GM12878 (cell line): ENCODE data around the gene CHIC2. TPM values are rescaled to one million over a fixed set of nuclear protein-coding genes. Genes with fewer than 3 reads are reported as not detected.

Experiments
- ATAC-seq: fragments of 200-7000 bp; cut with Tn5 transposase; 3 replicates; pipeline ENCODE4 v1.9.1; 2020; ENCODE audit warnings: mild to moderate bottlenecking, moderate library complexity
- BruUV-seq: library from RNA; stranded (reverse); fragments of 400-500 nt; replicated peaks from 2 replicates; lab custom pipeline; 2021; lab: Mats Ljungman, UMichigan
- CTCF ChIA-PET: fragments of 300-600 bp; sonication (Branson Sonifier 250); formaldehyde crosslinking; extraction: SDS; loops from one replicate; lab custom pipeline; 2021; ENCODE audit warnings: inconsistent platforms; lab: Yijun Ruan, JAX
- POLR2A ChIA-PET: fragments of 350-600 bp; formaldehyde crosslinking; extraction: SDS; loops from one replicate; lab custom pipeline; 2021; ENCODE audit warnings: inconsistent platforms; lab: Charles Lee
- RAD21 ChIA-PET: fragments of 300-600 bp; sonication (Branson Sonifier 250); formaldehyde crosslinking; loops from one replicate; lab custom pipeline; 2023; ENCODE audit warnings: antibody characterized with exemption; ENCODE audit not compliant: unreplicated experiment; lab: Charles Lee
- SMC1A ChIA-PET: fragments of 300-600 bp; sonication (Branson Sonifier 250); formaldehyde crosslinking; loops from one replicate; lab custom pipeline; 2023; ENCODE audit not compliant: unreplicated experiment, uncharacterized antibody; lab: Charles Lee
- DNase-seq: peaks from one replicate; pipeline ENCODE4 v3.0.0-alpha.2; 2011; ENCODE audit warnings: low read depth, low spot score
- FAIRE-seq: peaks from 3 replicates; lab custom pipeline; 2011; peaks lifted over from hg19 to GRCh38; lab: Jason Lieb, UNC
- H2AFZ ChIP-seq: 2 replicates; pipeline ENCODE4 v1.6.0; 2011; ENCODE audit warnings: low read depth, low read length, control low read depth; ENCODE audit not compliant: control insufficient read depth
- H3K27ac ChIP-seq: 2 replicates; pipeline ENCODE4 v1.5.1; 2011; ENCODE audit warnings: control low read depth; ENCODE audit not compliant: control insufficient read depth, insufficient read depth
- H3K27me3 ChIP-seq, 2 experiments: replicated peaks in 1 of 2; 2 replicates each; pipeline versions ENCODE4 v1.6.0 to v1.6.1; 2011; ENCODE audit warnings: low read length in 1 of 2; ENCODE audit not compliant: control insufficient read depth in 2 of 2, insufficient read depth in 2 of 2
- H3K36me3 ChIP-seq, 2 experiments: 2 replicates each; pipeline ENCODE4 v1.5.1; 2011; ENCODE audit warnings: low read length in 1 of 2; ENCODE audit not compliant: control insufficient read depth in 2 of 2, insufficient read depth in 2 of 2
- H3K4me1 ChIP-seq: 2 replicates; pipeline ENCODE4 v1.6.1; 2011; ENCODE audit warnings: mild to moderate bottlenecking, low read length, moderate library complexity, mixed read lengths; ENCODE audit not compliant: control insufficient read depth, insufficient read depth
- H3K4me2 ChIP-seq: 2 replicates; pipeline ENCODE4 v1.6.0; 2011; ENCODE audit warnings: control low read depth; ENCODE audit not compliant: control insufficient read depth, insufficient read depth
- H3K4me3 ChIP-seq: fragments of 200-600 bp; sonication (generic); 2 replicates; pipeline ENCODE4 v1.5.1; 2016
- H3K79me2 ChIP-seq: 2 replicates; pipeline ENCODE4 v1.6.0; 2011; ENCODE audit warnings: low read length; ENCODE audit not compliant: control insufficient read depth, insufficient read depth
- H3K9ac ChIP-seq: 2 replicates; pipeline ENCODE4 v1.8.0; 2011; ENCODE audit warnings: low read length, control low read depth, mixed read lengths; ENCODE audit not compliant: control insufficient read depth, insufficient read depth
- H3K9me3 ChIP-seq: replicated peaks from 3 replicates; pipeline ENCODE4 v1.5.1; 2011; ENCODE audit warnings: mild to moderate bottlenecking, low read length; ENCODE audit not compliant: control insufficient read depth, insufficient read depth
- H4K20me1 ChIP-seq: 2 replicates; pipeline ENCODE4 v1.6.0; 2011; ENCODE audit not compliant: control insufficient read depth, insufficient read depth
- ATF7 ChIP-seq: fragments of 450-650 bp; IDR thresholded peaks from 2 replicates; pipeline ENCODE4 v1.6.1; 2016; ENCODE audit warnings: low read depth, mild to moderate bottlenecking
- BHLHE40 ChIP-seq, 2 experiments: fragments of 450-650 bp in 1 of 2; IDR thresholded peaks; 2 replicates each; pipeline ENCODE4 v1.6.1; 2011 to 2017; ENCODE audit warnings: low read depth in 2 of 2, borderline replicate concordance in 1 of 2, improper control_type of control experiment in 1 of 2, low read length in 1 of 2, mild to moderate bottlenecking in 1 of 2
- EZH2 ChIP-seq: IDR thresholded peaks from 2 replicates; pipeline ENCODE4 v1.6.1; 2012; ENCODE audit warnings: low read depth, mild to moderate bottlenecking, control low read depth, inconsistent platforms, low read length, borderline replicate concordance; ENCODE audit not compliant: control insufficient read depth
- MEF2B ChIP-seq: fragments of 450-650 bp; IDR thresholded peaks from 2 replicates; pipeline ENCODE4 v1.6.1; 2018; ENCODE audit warnings: mild to moderate bottlenecking, moderate library complexity; ENCODE audit not compliant: partially characterized antibody, poor library complexity, severe bottlenecking
- MYC ChIP-seq: IDR thresholded peaks from 2 replicates; pipeline ENCODE4 v1.6.1; 2011; ENCODE audit warnings: mild to moderate bottlenecking, low read length, moderate library complexity, inconsistent platforms; ENCODE audit not compliant: insufficient read depth, insufficient replicate concordance, insufficient read length, severe bottlenecking
- NFXL1 ChIP-seq: fragments of 450-650 bp; IDR thresholded peaks from 2 replicates; pipeline ENCODE4 v1.6.1; 2017; ENCODE audit warnings: antibody characterized with exemption, mild to moderate bottlenecking, borderline replicate concordance
- NFYB ChIP-seq: IDR thresholded peaks from 2 replicates; pipeline ENCODE4 v1.6.1; 2011; ENCODE audit warnings: low read depth, mild to moderate bottlenecking, low read length, improper control_type of control experiment, moderate library complexity; ENCODE audit not compliant: insufficient read depth
- NR2C1 ChIP-seq: fragments of 450-650 bp; IDR thresholded peaks from 2 replicates; pipeline ENCODE4 v1.6.1; 2017; ENCODE audit warnings: antibody characterized with exemption, mild to moderate bottlenecking, moderate library complexity
- POU2F2 ChIP-seq: IDR thresholded peaks from 3 replicates; pipeline ENCODE4 v1.6.1; 2011; ENCODE audit warnings: low read depth, mild to moderate bottlenecking, low read length, borderline replicate concordance
- RB1 ChIP-seq: fragments of 450-650 bp; formaldehyde crosslinking; IDR thresholded peaks from 2 replicates; pipeline ENCODE4 v1.6.1; 2017; ENCODE audit warnings: mild to moderate bottlenecking, borderline replicate concordance
- SREBF1 ChIP-seq: IDR thresholded peaks from 2 replicates; pipeline ENCODE4 v1.6.1; 2012; ENCODE audit warnings: mild to moderate bottlenecking, low read length
- TCF7 ChIP-seq: IDR thresholded peaks from 2 replicates; pipeline ENCODE4 v1.6.1; 2014; ENCODE audit warnings: antibody characterized with exemption, borderline replicate concordance
- USF2 ChIP-seq: IDR thresholded peaks from 2 replicates; pipeline ENCODE4 v1.6.1; 2011; ENCODE audit warnings: low read depth, low read length, improper control_type of control experiment, borderline replicate concordance
- ZNF274 ChIP-seq: IDR thresholded peaks from one replicate; pipeline ENCODE4 v1.8.0; 2011; ENCODE audit not compliant: insufficient read length, insufficient read depth
- ZSCAN29 ChIP-seq: fragments of 450-650 bp; IDR thresholded peaks from 2 replicates; pipeline ENCODE4 v1.6.1; 2017; ENCODE audit warnings: mild to moderate bottlenecking, moderate library complexity
- WGBS: methylation state at CpG from one replicate; pipeline ENCODE4 v1.1.6; 2016; ENCODE audit warnings: low lambda C conversion rate; ENCODE audit not compliant: insufficient replicate concordance, insufficient coverage; ENCODE audit errors: missing lambda C conversion rate; 5-methylcytosine and 5-hydroxymethylcytosine counted together
- in situ Hi-C: fragments of 300-500 bp; cut with MboI; formaldehyde crosslinking; loops from 9 replicates; pipeline ENCODE4 v1.14.3; 2018; ENCODE audit warnings: mixed read lengths
- intact Hi-C: fragments of 100-400 bp; cut with micrococcal nuclease; formaldehyde crosslinking; loops from one replicate; pipeline ENCODE4 v1.14.2; 2022; ENCODE audit not compliant: unreplicated experiment
- polyA plus RNA-seq, 11 experiments: library from polyadenylated mRNA; depleted of rRNA in 4 of 11; unstranded in 6 of 11; stranded (reverse) in 5 of 11; fragments of >200 nt; fragmentation: Nextera tagmentation in 4 of 11; fragmentation: Illumina TruSeq in 1 of 11; extraction: Ambion mirVana in 4 of 11; extraction: Trizol in 1 of 11; gene quantifications; 1 replicate in 1 of 11; 2 replicates in 10 of 11; pipeline versions ENCODE4 v1.2.1 to v1.2.3, GENCODE V29; 2011 to 2016; ENCODE audit warnings: inconsistent platforms in 2 of 11, missing spikeins in 2 of 11, low read depth in 1 of 11
- total RNA-seq, 4 experiments: library from RNA; depleted of rRNA in 3 of 4; stranded (reverse); fragments of >200 nt in 3 of 4; fragmentation: Illumina TruSeq in 1 of 4; extraction: Trizol in 1 of 4; gene quantifications; 2 replicates each; pipeline versions ENCODE4 v1.2.1 to v1.2.3, GENCODE V29; 2013 to 2021

The CHIC2 gene
- total and polyA plus RNA-seq, 10 of the 15 experiments (the other 5 are each of a cell fraction or from before 2014, with no cell fraction given), result 0.80 to 24.4 (median 12.2) TPM

GRCh38 chr4:53974561-53974960, 89.8 kb downstream of the CHIC2 start (continued):
- TF ChIP-seq POU2F2, result no peak
- no peak for TF ChIP-seq ATF7

GRCh38 chr4:53967986-53968385, 96.4 kb downstream of the CHIC2 start:
- TF ChIP-seq NFYB (no peak), MEF2B (no peak), SREBF1 (no peak), NFXL1 (no peak)
- TF ChIP-seq, all 136 proteins: peak for 0
- Histone ChIP-seq H3K4me3 (no peak overlapping the region), H3K27me3 (peaks cover 0 to 2% of the 10 kb centered on the region in 2 experiments; a peak in 1 of 4 replicates), H3K4me2 (no peak overlapping the region), H3K9ac (no peak overlapping the region), H3K27ac (no peak overlapping the region), H3K36me3 (no peaks in the 10 kb centered on the region), H3K4me1 (no peaks in the 10 kb centered on the region), H2AFZ (no peak overlapping the region), H3K79me2 (no peaks in the 10 kb centered on the region), H3K9me3 (no peaks in the 10 kb centered on the region), H4K20me1 (no peaks in the 10 kb centered on the region)
- WGBS, result 27% methylated on average over 1 of the region's 1 CpG
- POLR2A ChIA-PET, result no interaction called here
- DNase-seq (no peak), ATAC-seq (no peak), FAIRE-seq (no peak)
- SMC1A ChIA-PET, result no interaction called here
- CTCF ChIA-PET, result no interaction called here
- in situ Hi-C loops, result no loop called here
- no TSS peak for BruUV-seq
- intact Hi-C loops, result no loop called here
- RAD21 ChIA-PET, result interaction anchor here (0.6 kb wide), 1 partner anchor 74 kb away, joined by 3 read pairs; no protein-coding TSS in a partner anchor

- 34% methylated on average over 3 of the region's 3 CpGs for WGBS
- Histone ChIP-seq H3K79me2 (no peaks in the 10 kb centered on the region), H3K36me3 (no peaks in the 10 kb centered on the region), H3K27me3 (peaks cover 0 to 2% of the 10 kb centered on the region in 2 experiments; a peak in 2 of 4 replicates), H3K4me2 (no peak overlapping the region), H3K9me3 (no peaks in the 10 kb centered on the region), H4K20me1 (no peaks in the 10 kb centered on the region), H3K27ac (no peak overlapping the region), H3K9ac (no peak overlapping the region), H2AFZ (no peak overlapping the region), H3K4me1 (no peaks in the 10 kb centered on the region), H3K4me3 (no peak overlapping the region)
- FAIRE-seq (no peak), DNase-seq (no peak), ATAC-seq (no peak)
- ChIA-PET RAD21 (no interaction called here), POLR2A (no interaction called here), SMC1A (interaction anchor here (1.4 kb wide), 1 partner anchor 12 kb away, joined by 3 read pairs; no protein-coding TSS in a partner anchor), CTCF (no interaction called here)
- BruUV-seq, result no TSS peak
- intact Hi-C loops, result no loop called here
- in situ Hi-C loops, result no loop called here
- TF ChIP-seq EZH2, result no peak
- TF ChIP-seq BHLHE40 (IDR thresholded peaks at IDR 0.05; ENCODE audit: borderline replicate concordance in 1 of 2, low read depth in 2 of 2, low read length in 1 of 2), result no peak
- TF ChIP-seq ZNF274, result no peak
- TF ChIP-seq ZSCAN29, result no peak
- no peak for TF ChIP-seq TCF7
- TF ChIP-seq SREBF1, result no peak
- no peak for TF ChIP-seq NR2C1
- no peak for TF ChIP-seq MYC
- no peak for TF ChIP-seq USF2
- TF ChIP-seq RB1, result no peak
These were observed 100.6 kb downstream of the CHIC2 start for GRCh38 chr4:53963781-53964180.
